ENCODE results near the gene TRPM2.

TRPM2 gene

DNA sequence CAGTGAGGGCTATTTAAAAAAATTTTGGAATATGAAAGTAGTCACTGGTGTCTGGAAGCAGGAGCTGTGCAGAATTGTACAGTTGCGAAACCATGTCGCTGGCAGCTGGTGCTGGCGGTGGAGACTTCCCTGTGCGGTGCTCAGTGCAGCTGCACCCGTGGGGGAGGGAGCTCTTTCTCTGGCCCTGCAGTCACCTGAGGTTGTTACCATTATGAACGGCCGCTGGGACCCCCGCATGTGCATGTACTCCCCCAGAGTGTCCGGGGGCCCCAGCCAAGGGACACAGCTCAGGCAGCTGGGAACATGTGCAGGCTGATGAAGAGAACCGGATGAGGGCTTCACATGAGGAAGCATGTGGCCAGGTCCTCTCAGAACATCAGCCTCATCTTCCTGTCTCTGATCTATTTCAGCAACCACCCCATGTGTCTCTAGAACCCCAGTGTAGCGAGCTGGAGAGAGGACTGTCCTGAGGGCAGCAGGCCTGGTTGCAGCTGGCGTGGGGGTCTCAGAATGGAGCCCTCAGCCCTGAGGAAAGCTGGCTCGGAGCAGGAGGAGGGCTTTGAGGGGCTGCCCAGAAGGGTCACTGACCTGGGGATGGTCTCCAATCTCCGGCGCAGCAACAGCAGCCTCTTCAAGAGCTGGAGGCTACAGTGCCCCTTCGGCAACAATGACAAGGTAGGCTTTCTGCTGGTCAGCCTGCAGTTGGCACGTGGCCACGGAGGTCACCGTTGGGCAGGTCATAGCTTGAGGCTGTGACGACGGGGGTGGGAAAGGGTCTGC is at the start of gene TRPM2:
TSS of gene TRPM2 (plus strand) at position 431 of the 780 bp plus-strand sequence. CDS start at position 511, 80 bp downstream.
- DNase-seq (ENCODE audit: low spot score) = no peak

DNA sequence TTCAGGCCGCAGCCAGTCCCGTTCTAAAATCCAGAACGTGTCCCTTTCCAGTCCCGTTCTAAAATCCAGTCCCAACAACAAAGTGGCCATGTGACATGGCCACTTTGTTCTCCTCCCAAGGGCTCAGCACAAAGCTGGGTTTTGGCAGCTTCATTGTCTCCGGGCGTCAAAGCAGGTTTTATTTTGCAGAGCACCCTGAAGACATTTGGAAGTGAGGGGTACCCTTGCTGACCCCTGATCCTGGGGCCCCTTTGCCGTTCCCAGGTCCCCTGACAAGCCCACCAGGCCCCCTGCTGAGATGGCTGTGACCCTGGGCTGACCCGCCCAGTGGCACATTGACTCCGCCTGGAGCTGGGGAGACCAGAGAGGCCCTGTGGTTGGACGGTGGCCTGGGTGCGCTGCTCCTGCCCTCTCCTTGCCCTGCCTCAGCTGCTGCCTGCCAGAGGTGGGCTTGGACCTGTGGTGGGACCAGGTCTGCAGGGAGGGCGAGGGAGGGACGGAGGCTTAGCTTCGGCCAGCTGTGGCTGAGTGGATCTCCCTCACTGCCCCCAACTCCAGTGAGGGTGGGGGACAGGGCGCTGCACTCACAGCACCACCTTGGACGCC is 49.3 kb upstream of the TRPM2 start:
- DNase-seq (ENCODE audit: low spot score) = no peak

DNA sequence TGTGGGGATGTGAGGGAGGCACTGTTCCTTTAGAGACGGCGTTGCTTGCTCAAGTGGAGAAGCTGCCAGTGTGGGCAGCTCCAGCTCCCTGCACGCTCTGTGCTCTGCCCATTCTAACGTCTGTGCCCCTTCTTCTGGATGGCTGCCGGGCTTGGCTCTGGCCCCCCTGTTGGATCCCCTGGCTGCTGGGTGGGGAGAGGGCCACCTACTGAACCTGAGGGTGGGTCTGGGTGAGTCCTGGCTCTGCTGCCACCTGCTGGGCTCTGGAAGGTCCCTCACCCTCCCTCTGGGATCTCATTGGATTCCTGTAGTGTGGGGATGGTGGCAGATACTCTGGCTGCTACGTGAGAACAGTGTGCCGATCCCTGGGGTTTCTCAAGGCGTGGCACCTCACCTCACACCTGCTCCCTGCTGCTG is 48.5 kb upstream of the TRPM2 start:
- DNase-seq (ENCODE audit: low spot score) = peak; percentile 84

DNA sequence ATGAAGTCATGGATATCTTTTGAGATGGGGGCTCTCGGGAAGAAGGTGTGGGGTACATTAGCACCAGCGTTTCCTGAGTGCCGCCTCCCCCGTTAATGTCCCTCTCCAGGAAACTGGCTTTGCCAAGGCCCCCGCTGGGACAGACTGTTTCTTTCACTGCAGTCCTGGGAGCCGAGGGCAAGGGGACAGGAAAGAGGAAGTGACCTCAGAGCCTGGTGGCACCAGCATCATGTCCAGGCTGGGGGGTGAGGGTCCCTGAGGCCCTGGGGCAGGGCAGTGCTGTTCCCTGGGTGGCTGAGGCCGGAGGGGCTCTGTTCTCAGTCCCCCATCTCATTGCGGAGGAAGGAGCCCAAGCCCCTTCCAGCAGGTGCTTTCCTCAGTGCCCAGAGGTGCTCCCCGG is 47.7 kb upstream of the TRPM2 start:
- DNase-seq (ENCODE audit: low spot score) = no peak

DNA sequence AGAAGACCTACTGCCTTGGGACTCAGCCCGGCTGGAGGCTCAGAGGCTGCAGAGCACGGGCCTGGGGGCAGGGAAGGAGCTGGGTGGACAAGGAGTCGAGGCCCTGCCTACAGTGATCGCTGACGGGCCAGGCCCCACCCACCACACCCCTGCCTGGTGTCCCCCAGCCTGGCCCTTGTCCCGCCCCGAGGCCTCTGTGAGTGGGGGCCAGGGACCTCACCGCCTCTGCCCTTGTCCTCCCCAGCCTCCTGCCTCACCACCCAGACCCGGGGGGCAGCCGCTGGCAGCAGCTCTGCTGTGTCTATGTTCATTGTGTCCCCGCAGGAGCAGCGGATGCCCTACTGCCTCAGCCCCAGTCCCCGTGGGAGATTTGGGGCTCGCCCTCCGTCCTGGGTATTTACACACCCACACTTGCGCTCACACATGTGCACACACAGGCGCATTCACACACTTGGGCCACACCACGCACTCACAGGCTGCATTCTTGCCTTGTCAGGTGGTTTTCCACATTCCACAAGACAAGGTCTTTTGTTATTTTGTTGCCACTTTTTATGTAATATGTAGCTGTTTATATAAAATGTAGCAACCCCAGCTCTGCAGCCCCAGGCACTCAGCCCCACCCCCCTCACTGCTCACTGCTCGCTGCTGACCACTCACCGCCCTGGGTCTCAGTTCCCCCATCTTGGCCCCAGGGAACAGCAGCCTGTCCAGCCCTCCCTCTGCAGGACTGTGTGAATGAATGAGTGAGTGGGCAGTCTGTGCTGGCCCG is 46.3 kb upstream of the TRPM2 start:
- no peak for DNase-seq (ENCODE audit: low spot score)

GRCh38 chr21:44310628-44311507 is 42.6 kb upstream of the TRPM2 start:
- DNase-seq (ENCODE audit: low spot score) = no peak

DNA sequence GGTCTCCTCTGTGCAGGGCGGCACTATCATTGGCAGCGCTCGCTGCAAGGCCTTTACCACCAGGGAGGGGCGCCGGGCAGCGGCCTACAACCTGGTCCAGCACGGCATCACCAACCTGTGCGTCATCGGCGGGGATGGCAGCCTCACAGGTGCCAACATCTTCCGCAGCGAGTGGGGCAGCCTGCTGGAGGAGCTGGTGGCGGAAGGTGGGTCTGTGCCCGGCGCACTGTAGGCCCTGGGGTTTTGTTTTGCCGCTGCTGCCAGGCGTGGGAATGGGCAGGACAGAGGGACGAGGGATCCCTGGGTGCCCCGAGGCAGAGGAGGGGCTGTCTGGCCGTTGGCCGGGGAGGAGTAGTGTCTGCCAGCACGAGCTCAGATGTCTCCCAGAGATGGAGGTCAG is 41.3 kb upstream of the TRPM2 start:
- DNase-seq (ENCODE audit: low spot score) = no peak

DNA sequence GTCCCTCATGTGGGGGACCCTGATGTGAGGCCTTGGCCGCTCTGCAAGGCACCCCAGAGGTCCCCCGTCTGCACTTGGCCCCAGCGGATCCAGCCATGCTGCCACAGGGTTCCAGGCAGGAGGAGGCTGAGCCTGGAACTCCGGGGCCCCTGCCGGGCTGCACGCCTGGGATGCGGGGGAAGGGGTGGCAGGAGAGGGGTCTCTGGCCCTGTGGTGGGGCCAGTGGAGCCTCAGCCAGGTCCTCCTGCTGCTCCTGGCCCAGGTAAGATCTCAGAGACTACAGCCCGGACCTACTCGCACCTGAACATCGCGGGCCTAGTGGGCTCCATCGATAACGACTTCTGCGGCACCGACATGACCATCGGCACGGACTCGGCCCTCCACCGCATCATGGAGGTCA is 40.7 kb upstream of the TRPM2 start:
- no peak for DNase-seq (ENCODE audit: low spot score)

DNA sequence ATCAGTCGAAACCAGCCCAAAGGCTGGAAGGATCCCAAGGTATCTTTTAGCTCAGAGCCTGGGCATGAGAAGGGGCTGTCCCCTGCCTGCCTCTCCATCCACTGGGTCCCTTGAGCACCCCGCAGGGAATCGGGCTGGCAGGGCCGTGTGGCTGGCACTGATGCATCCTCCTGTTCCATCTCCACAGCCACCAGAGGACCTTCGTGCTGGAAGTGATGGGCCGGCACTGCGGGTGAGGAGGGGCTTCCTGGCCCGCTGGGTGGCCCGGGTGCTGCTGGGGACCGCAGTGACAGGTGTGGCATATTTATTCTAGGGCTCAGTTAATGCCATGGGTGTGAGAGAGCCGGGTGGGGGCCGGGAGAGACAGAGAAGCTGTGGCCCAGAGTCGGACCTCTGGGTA is 40.0 kb upstream of the TRPM2 start:
- no peak for DNase-seq (ENCODE audit: low spot score)

DNA sequence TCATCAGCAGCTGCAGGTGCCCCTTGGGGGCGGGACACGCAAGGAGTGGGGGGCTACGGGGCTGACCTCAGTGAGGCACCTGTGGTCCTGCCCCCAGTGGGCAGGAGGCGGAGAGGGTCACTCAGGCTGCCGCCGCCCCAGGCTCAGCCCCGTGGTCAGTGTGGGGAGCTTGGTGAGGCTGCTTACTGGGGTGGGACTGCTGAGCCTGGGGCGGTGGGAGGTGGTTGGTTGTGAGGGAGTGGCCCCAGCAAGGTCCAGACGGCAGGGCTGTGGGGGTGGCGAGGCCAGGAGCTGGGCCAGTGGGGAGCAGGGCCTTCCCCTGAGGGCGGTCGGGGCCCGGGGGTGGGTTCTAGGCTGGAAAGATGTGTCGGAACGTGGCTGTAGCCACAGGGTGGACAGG is 39.3 kb upstream of the TRPM2 start:
- DNase-seq (ENCODE audit: low spot score) = no peak

GRCh38 chr21:44314561-44314960 is 38.9 kb upstream of the TRPM2 start:
- no peak for DNase-seq (ENCODE audit: low spot score)

GRCh38 chr21:44315691-44316203 is 37.7 kb upstream of the TRPM2 start:
- DNase-seq (ENCODE audit: low spot score) = no peak

DNA sequence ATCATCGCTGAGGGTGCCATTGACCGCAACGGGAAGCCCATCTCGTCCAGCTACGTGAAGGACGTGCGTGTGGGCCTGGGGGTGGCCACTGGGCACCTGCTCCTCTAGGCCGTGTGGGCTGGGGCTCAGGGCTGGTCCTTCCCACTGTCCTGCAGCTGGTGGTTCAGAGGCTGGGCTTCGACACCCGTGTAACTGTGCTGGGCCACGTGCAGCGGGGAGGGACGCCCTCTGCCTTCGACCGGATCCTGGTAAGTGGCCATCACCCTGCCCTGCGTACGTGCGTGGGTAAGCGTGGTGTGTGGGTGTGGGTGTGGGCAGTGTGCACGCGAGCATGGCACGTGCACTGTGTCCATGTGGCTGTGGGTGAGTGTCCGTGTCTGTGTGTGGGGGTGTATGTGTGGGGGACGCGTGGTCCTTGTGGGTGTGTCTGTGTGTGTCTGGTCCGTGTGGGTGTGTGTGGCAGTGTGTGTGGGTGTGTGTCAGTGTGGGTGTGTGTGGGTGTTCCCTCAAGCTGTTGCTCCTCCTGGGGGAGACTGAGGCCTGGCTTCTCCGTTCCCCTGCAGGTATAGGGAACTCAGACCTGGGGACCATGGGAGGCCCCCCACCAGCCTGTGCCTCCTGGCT is 37.0 kb upstream of the TRPM2 start:
- DNase-seq (ENCODE audit: low spot score) = no peak

DNA sequence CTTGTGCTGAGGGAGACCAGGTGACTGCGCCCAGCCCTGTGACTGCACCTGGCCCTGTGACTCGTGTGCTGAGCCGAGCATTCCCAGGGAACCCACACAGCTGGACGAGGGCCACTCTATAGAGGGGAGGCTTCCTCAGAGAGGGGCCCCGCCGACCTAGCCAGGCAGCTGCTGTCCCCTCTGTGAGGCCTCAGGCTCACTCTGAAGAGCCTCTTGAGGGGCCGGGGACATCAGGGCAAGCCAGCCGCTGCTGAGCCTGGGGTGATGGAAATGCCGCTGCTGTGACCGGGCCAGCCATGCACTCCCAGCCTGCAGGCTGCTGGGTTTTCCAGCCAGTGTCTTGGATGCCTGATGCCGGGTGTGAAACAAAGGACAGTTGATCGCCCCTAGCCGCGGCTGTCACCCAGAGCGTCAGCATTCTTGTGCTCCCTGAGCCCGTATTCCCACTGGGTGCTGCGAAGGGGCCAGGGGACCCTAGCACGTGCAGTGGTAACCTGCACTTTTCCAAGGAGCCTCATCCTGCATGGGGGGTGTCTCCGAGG is 36.1 kb upstream of the TRPM2 start:
- no peak for DNase-seq (ENCODE audit: low spot score)

DNA sequence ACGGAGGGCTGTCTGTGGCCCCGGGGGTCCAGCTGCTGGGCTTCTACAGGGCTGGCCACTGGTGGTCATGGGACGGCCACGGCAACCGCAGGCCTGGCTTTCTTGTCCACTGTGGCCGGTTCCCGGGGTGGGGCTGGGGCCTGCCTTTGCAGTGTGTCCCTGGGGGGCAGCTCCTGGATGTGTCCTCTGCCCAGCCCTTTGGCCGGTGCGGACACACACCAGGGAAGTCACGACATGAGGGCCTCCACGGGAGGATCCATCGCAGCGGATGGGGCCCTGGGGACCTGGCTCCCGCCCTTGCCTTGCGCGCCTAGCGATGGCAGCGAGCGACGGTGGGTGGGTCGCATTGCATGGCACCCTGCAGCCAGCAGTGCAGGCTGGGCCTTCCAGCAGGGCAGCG is 35.5 kb upstream of the TRPM2 start:
- no peak for DNase-seq (ENCODE audit: low spot score)

DNA sequence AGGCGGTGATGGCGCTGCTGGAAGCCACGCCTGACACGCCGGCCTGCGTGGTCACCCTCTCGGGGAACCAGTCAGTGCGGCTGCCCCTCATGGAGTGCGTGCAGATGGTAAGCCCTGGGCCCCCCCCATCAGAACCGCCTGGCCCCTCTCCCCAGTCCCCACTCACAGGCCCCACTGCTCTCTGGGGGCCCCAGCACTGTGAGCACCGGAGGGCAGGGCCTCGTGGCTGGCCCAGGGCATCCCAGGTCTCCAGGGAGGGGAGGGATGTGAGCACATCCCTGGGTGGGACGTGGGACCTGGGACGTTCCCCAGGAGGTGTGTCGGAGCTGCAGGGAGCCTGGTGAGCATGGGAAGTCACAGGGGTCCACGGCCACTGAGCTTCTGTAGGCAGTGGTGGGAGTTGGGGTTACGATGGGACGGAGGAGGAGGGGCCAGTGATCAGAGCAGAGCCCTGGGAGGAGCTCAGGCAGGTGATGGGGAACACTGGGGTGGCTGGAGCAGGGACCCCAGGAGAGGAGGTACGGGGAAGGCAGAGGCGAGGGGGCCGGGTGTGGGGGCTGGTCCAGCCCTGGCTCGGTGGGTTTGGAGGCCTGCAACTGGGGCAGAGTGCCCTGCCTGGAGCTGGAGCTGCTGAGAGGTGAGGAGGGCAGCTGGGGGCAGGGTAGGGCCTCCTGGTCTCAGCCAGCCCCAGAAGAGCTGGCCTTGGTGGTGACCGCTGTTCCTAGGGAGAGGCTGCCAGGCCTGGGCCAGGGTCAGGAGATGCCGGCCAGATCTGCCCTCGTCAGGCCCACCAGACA is 34.7 kb upstream of the TRPM2 start:
- DNase-seq (ENCODE audit: low spot score) = no peak

DNA sequence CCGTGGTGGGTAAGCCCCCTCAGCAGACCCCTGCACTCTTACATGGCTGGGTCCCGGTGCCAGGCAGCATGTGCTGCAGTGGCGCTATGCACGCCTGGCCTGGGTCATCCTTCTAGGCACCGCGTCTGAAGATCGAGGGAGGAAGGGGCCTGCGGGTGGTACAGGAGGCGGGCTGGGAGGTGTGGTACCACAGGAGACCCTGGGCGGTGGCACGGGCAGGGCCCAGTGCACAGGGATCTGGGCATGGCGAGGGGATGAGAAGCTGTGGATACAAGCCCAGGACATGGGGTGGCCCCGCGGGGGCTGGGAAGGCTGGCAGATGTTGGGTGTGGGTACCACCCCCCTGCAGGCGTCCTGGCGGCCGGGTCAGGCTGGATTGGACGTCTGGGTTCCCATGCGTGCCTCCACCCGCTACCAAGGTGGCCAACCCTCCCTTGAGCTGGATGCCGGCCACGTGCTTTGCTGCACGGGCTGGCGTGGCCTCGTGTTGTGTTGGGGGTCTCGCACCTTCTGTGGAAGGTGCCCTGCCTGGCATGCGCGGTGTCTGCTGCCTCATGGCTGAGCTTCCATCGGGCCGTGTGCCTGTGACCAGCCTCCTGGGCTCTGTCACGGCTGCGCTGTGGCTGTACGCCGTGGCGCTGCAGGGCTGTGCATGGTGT is 33.9 kb upstream of the TRPM2 start:
- DNase-seq (ENCODE audit: low spot score) = no peak

GRCh38 chr21:44320847-44321246 is 32.6 kb upstream of the TRPM2 start:
- DNase-seq (ENCODE audit: low spot score) = no peak

- no peak for DNase-seq (ENCODE audit: low spot score)
Measured at GRCh38 chr21:44321846-44322450, 31.5 kb upstream of the TRPM2 start.
